Measurements from ENCODE around the gene POU3F1.

POU3F1 gene

DNA sequence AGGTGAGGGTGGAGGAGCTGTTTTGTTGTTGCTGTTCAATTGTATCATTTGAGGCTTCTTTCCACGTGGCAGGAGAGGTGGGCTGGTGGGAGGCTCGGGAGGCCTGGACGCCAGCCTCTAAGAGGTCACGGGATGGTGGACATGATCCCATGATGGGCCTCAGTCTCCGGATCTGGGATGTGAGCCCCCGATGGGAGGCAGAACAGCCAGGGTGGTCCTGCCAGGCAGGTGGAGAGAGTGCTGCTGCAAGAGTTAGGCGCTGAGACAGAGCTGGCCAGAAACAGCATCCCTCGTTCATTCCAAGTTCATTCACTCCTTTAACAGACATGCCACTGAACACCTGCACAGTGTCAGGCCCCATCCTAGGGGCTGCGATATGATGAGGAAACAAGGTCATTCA lies 41.1 kb upstream of the POU3F1 start:
- Histone ChIP-seq H3K79me2 (ENCODE audit: low read length) (no peaks in the 10 kb centered on the region), H3K27me3 (replicated peaks; ENCODE audit: insufficient read depth, low read length) (no peaks in the 10 kb centered on the region), H3K4me1 (ENCODE audit: low read length) (no peaks in the 10 kb centered on the region), H3F3A (ENCODE audit: insufficient read depth, low read length) (no peaks in the 10 kb centered on the region), H3K4me3 (ENCODE audit: low read length) (no peak overlapping the region), H3K4me2 (ENCODE audit: low read depth, low read length) (no peak overlapping the region), H3K9me3 (replicated peaks; ENCODE audit: insufficient read depth, low read length) (no peaks in the 10 kb centered on the region), H3K27ac (ENCODE audit: low read length) (no peak overlapping the region), H3K9ac (ENCODE audit: low read length) (no peak overlapping the region), H3K36me3 (replicated peaks; ENCODE audit: insufficient read depth, low read length) (no peaks in the 10 kb centered on the region), H2AFZ (ENCODE audit: low read length) (no peak overlapping the region), H3K9me2 (replicated peaks; ENCODE audit: insufficient read depth, low read length) (no peaks in the 10 kb centered on the region), H4K20me1 (ENCODE audit: insufficient read depth, low read length) (no peaks in the 10 kb centered on the region)
- DNase-seq = no peak
- no peak for TF ChIP-seq CTCF (IDR thresholded peaks at IDR 0.05; ENCODE audit: low read length)
- no peak for TF ChIP-seq EZH2 (optimal IDR thresholded peaks at IDR 0.05; ENCODE audit: low read depth, low read length)
- TF ChIP-seq EZH2phosphoT487 (IDR thresholded peaks at IDR 0.05; ENCODE audit: low read length) = no peak

DNA sequence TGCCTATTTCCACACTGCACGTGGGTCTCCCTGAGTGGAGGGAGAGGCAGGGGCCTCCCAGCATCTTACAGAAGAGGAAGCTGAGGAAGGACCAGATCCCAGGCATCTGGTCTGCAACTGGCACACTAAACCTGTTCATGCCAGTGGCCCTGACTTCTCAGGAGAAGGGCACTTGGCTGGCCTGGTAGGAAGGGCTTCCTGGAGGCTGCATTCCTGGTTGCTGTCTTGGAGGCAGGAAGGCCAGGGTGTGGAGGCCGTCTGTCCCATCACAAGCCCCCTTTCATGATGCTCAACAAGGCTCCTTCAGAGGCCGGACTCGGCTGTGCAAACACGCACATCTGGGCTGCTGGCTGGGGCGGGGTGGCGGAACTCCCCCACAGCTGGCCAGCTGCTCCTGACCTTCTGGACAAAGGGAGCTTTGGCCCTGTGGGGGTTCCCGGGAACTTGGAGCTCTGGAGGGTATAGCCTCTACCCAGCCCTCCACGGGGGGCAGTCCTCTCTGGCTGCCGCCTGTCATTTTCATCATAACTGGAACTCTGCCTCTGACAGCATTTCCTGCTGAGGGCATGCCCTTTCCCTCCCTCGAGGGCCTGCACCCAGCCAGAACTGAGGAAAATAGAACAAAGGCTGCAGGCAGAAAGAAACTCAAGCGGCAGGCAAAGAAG lies 39.2 kb upstream of the POU3F1 start:
- Histone ChIP-seq H3K79me2 (ENCODE audit: low read length) (no peaks in the 10 kb centered on the region), H3K9me3 (replicated peaks; ENCODE audit: insufficient read depth, low read length) (no peaks in the 10 kb centered on the region), H3K9ac (ENCODE audit: low read length) (no peak overlapping the region), H3F3A (ENCODE audit: insufficient read depth, low read length) (no peaks in the 10 kb centered on the region), H3K9me2 (replicated peaks; ENCODE audit: insufficient read depth, low read length) (no peaks in the 10 kb centered on the region), H3K4me2 (ENCODE audit: low read depth, low read length) (no peak overlapping the region), H3K36me3 (replicated peaks; ENCODE audit: insufficient read depth, low read length) (no peaks in the 10 kb centered on the region), H2AFZ (ENCODE audit: low read length) (no peak overlapping the region), H3K4me1 (ENCODE audit: low read length) (no peaks in the 10 kb centered on the region), H3K27me3 (replicated peaks; ENCODE audit: insufficient read depth, low read length) (no peaks in the 10 kb centered on the region), H3K4me3 (ENCODE audit: low read length) (no peak overlapping the region), H3K27ac (ENCODE audit: low read length) (no peak overlapping the region), H4K20me1 (ENCODE audit: insufficient read depth, low read length) (no peaks in the 10 kb centered on the region)
- TF ChIP-seq CTCF (IDR thresholded peaks at IDR 0.05; ENCODE audit: low read length) (no peak), EZH2 (optimal IDR thresholded peaks at IDR 0.05; ENCODE audit: low read depth, low read length) (no peak), EZH2phosphoT487 (IDR thresholded peaks at IDR 0.05; ENCODE audit: low read length) (no peak)
- DNase-seq = no peak

GRCh38 chr1:38084700-38085099 lies 38.1 kb upstream of the POU3F1 start:
- TF ChIP-seq CTCF (IDR thresholded peaks at IDR 0.05; ENCODE audit: low read length) (no peak), EZH2 (optimal IDR thresholded peaks at IDR 0.05; ENCODE audit: low read depth, low read length) (no peak), EZH2phosphoT487 (IDR thresholded peaks at IDR 0.05; ENCODE audit: low read length) (no peak)
- no peak for DNase-seq
- H3K4me2 ChIP-seq (ENCODE audit: low read depth, low read length) = no peak overlapping the region
- H3K27ac ChIP-seq (ENCODE audit: low read length) = no peak overlapping the region
- H3K27me3 ChIP-seq (replicated peaks; ENCODE audit: insufficient read depth, low read length) = no peaks in the 10 kb centered on the region
- no peaks in the 10 kb centered on the region for H3K36me3 ChIP-seq (replicated peaks; ENCODE audit: insufficient read depth, low read length)
- no peaks in the 10 kb centered on the region for H3K79me2 ChIP-seq (ENCODE audit: low read length)
- H3K9me3 ChIP-seq (replicated peaks; ENCODE audit: insufficient read depth, low read length) = no peaks in the 10 kb centered on the region
- no peaks in the 10 kb centered on the region for H4K20me1 ChIP-seq (ENCODE audit: insufficient read depth, low read length)
- no peak overlapping the region for H3K9ac ChIP-seq (ENCODE audit: low read length)
- H3F3A ChIP-seq (ENCODE audit: insufficient read depth, low read length) = no peaks in the 10 kb centered on the region
- H3K9me2 ChIP-seq (replicated peaks; ENCODE audit: insufficient read depth, low read length) = no peaks in the 10 kb centered on the region
- H3K4me1 ChIP-seq (ENCODE audit: low read length) = no peaks in the 10 kb centered on the region
- H3K4me3 ChIP-seq (ENCODE audit: low read length) = no peak overlapping the region
- H2AFZ ChIP-seq (ENCODE audit: low read length) = no peak overlapping the region
